HEK293 (cell line): ENCODE measurements around the gene CCDC50.

Experiments
- CTCF ChIA-PET: fragments of 350-600 bp; formaldehyde crosslinking; extraction: SDS; loops from one replicate; lab custom pipeline; 2021; ENCODE audit warnings: antibody characterized with exemption; lab: Yijun Ruan, JAX
- POLR2A ChIA-PET: fragments of 300-600 bp; formaldehyde crosslinking; extraction: SDS; loops from one replicate; lab custom pipeline; 2020; ENCODE audit warnings: antibody characterized with exemption, inconsistent platforms; lab: Yijun Ruan, JAX
- H3K27ac ChIP-seq: fragments of 200-500 bp; sonication (Bioruptor generic); 2 replicates; pipeline ENCODE4 v1.5.1; 2014; ENCODE audit warnings: low read depth, low read length, control low read depth, inconsistent platforms; ENCODE audit errors: extremely low read depth
- H3K36me3 ChIP-seq, 2 experiments: fragments of 200-500 bp in 1 of 2; sonication (Bioruptor generic) in 1 of 2; 1 replicate in 1 of 2; 2 replicates in 1 of 2; pipeline ENCODE4 v1.5.1; 2014 to 2017; ENCODE audit warnings: inconsistent platforms in 2 of 2, low read length in 2 of 2; ENCODE audit not compliant: control insufficient read depth in 2 of 2, insufficient read depth in 1 of 2
- H3K4me1 ChIP-seq: fragments of 200-500 bp; sonication (Bioruptor generic); 2 replicates; pipeline ENCODE4 v1.5.1; 2014; ENCODE audit warnings: mild to moderate bottlenecking, low read length, inconsistent platforms; ENCODE audit not compliant: control insufficient read depth, insufficient read depth
- H3K4me3 ChIP-seq: 2 replicates; pipeline ENCODE4 v1.5.1; 2011; ENCODE audit warnings: low read depth, mild to moderate bottlenecking, control low read depth, low read length, moderate library complexity
- H3K9me3 ChIP-seq: fragments of 200-500 bp; sonication (Bioruptor generic); 2 replicates; pipeline ENCODE4 v1.5.1; 2014; ENCODE audit warnings: low read depth, low read length, inconsistent platforms; ENCODE audit not compliant: control insufficient read depth, insufficient read depth
- FEZF1 ChIP-seq: fragments of 450-650 bp; formaldehyde crosslinking; IDR thresholded peaks from 2 replicates; pipeline ENCODE4 v1.5.1; 2016; ENCODE audit warnings: missing biosample characterization, missing genetic modification characterization
- GFI1B ChIP-seq: fragments of 450-650 bp; formaldehyde crosslinking; IDR thresholded peaks from 2 replicates; pipeline ENCODE4 v1.5.1; 2016; ENCODE audit warnings: missing biosample characterization, missing genetic modification characterization
- KLF1 ChIP-seq: fragments of 450-650 bp; formaldehyde crosslinking; IDR thresholded peaks from 2 replicates; pipeline ENCODE4 v1.5.1; 2016; ENCODE audit warnings: missing biosample characterization, missing genetic modification characterization
- PRDM1 ChIP-seq: fragments of 450-650 bp; formaldehyde crosslinking; IDR thresholded peaks from 2 replicates; pipeline ENCODE4; 2016; ENCODE audit warnings: missing biosample characterization, missing genetic modification characterization
- RBAK ChIP-seq: fragments of 450-650 bp; formaldehyde crosslinking; IDR thresholded peaks from 2 replicates; pipeline ENCODE4 v1.5.1; 2016; ENCODE audit warnings: missing biosample characterization, missing genetic modification characterization
- ZBTB17 ChIP-seq: fragments of 450-650 bp; formaldehyde crosslinking; IDR thresholded peaks from 2 replicates; pipeline ENCODE4 v1.5.1; 2016; ENCODE audit warnings: missing biosample characterization, missing genetic modification characterization
- ZFP37 ChIP-seq: fragments of 450-650 bp; formaldehyde crosslinking; IDR thresholded peaks from 2 replicates; pipeline ENCODE4 v1.5.1; 2016; ENCODE audit warnings: missing biosample characterization, missing genetic modification characterization
- ZNF133 ChIP-seq: fragments of 450-650 bp; formaldehyde crosslinking; IDR thresholded peaks from 2 replicates; pipeline ENCODE4 v1.5.1; 2016; ENCODE audit warnings: missing biosample characterization, missing genetic modification characterization
- ZNF184 ChIP-seq: fragments of 450-650 bp; IDR thresholded peaks from 2 replicates; pipeline ENCODE4 v1.5.1; 2018; ENCODE audit warnings: missing biosample characterization, mild to moderate bottlenecking, missing genetic modification characterization
- ZNF266 ChIP-seq: fragments of 450-650 bp; formaldehyde crosslinking; IDR thresholded peaks from 2 replicates; pipeline ENCODE4 v1.5.1; 2016; ENCODE audit warnings: missing biosample characterization, missing genetic modification characterization, low read depth
- ZNF354C ChIP-seq: fragments of 450-650 bp; formaldehyde crosslinking; IDR thresholded peaks from 2 replicates; pipeline ENCODE4 v1.5.1; 2016; ENCODE audit warnings: missing biosample characterization, missing genetic modification characterization, low read depth, borderline replicate concordance
- ZNF423 ChIP-seq: fragments of 450-650 bp; formaldehyde crosslinking; IDR thresholded peaks from 2 replicates; pipeline ENCODE4 v1.5.1; 2016; ENCODE audit warnings: missing biosample characterization, missing genetic modification characterization
- ZNF501 ChIP-seq: fragments of 450-650 bp; formaldehyde crosslinking; IDR thresholded peaks from 2 replicates; pipeline ENCODE4 v1.5.1; 2016; ENCODE audit warnings: missing biosample characterization, missing genetic modification characterization
- ZNF548 ChIP-seq: fragments of 450-650 bp; formaldehyde crosslinking; IDR thresholded peaks from 2 replicates; pipeline ENCODE4 v1.5.1; 2016; ENCODE audit warnings: missing biosample characterization, missing genetic modification characterization
- ZNF558 ChIP-seq: fragments of 450-650 bp; formaldehyde crosslinking; IDR thresholded peaks from 2 replicates; pipeline ENCODE4 v1.5.1; 2016; ENCODE audit warnings: missing biosample characterization, missing genetic modification characterization
- ZNF600 ChIP-seq: fragments of 450-650 bp; formaldehyde crosslinking; IDR thresholded peaks from 2 replicates; pipeline ENCODE4 v1.5.1; 2016; ENCODE audit warnings: missing biosample characterization, missing genetic modification characterization
- ZNF623 ChIP-seq: fragments of 450-650 bp; formaldehyde crosslinking; IDR thresholded peaks from 2 replicates; pipeline ENCODE4 v1.5.1; 2016; ENCODE audit warnings: missing biosample characterization, missing genetic modification characterization
- ZNF629 ChIP-seq: fragments of 450-650 bp; formaldehyde crosslinking; IDR thresholded peaks from 2 replicates; pipeline ENCODE4 v1.5.1; 2017; ENCODE audit warnings: missing biosample characterization, missing genetic modification characterization
- ZNF654 ChIP-seq: fragments of 450-650 bp; formaldehyde crosslinking; IDR thresholded peaks from 2 replicates; pipeline ENCODE4 v1.5.1; 2016; ENCODE audit warnings: low read depth, missing biosample characterization, missing genetic modification characterization
- ZNF707 ChIP-seq: fragments of 450-650 bp; formaldehyde crosslinking; IDR thresholded peaks from 2 replicates; pipeline ENCODE4 v1.5.1; 2016; ENCODE audit warnings: missing biosample characterization, missing genetic modification characterization
- ZNF747 ChIP-seq: fragments of 450-650 bp; formaldehyde crosslinking; IDR thresholded peaks from 2 replicates; pipeline ENCODE4 v1.5.1; 2016; ENCODE audit warnings: missing biosample characterization, missing genetic modification characterization
- ZNF776 ChIP-seq: fragments of 450-650 bp; formaldehyde crosslinking; IDR thresholded peaks from 2 replicates; pipeline ENCODE4 v1.5.0; 2017; ENCODE audit warnings: missing biosample characterization, missing genetic modification characterization, borderline replicate concordance
- ZSCAN30 ChIP-seq: fragments of 450-650 bp; IDR thresholded peaks from 2 replicates; pipeline ENCODE4 v1.5.1; 2018; ENCODE audit warnings: missing biosample characterization, mild to moderate bottlenecking, missing genetic modification characterization, moderate library complexity
- TF ChIP-seq, protein P1 (sequence below): fragments of 450-650 bp; formaldehyde crosslinking; IDR thresholded peaks from 2 replicates; pipeline ENCODE4 v1.5.1; 2016; ENCODE audit warnings: missing biosample characterization, missing genetic modification characterization
- TF ChIP-seq, protein P2 (sequence below): fragments of 450-650 bp; formaldehyde crosslinking; conservative IDR thresholded peaks from 2 replicates; pipeline ENCODE4 v1.5.1; 2016; ENCODE audit warnings: low read depth, missing biosample characterization, missing genetic modification characterization
- TF ChIP-seq, protein P3 (sequence below): fragments of 450-650 bp; formaldehyde crosslinking; IDR thresholded peaks from 2 replicates; pipeline ENCODE4; 2016; ENCODE audit warnings: missing biosample characterization, missing genetic modification characterization

CCDC50 gene

DNA sequence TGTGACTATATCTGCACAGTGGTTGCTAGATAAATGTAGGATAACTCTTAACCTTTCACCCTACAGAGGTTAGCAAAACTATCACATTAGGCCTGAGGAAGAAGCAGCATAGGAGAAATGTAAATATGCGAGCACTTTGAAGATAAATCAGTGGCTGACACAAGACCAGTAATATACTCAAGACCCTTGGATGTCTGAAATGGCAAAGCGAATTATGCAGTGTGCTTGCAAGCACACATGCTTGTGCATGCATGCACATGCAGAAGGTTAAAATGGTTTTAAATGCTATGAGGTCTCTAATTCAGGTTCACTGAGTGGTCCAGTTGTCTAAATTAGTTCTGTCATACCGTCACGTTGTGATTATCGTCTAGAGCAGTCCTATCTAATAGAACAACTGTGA is 14.7 kb downstream of the CCDC50 start:
- Histone ChIP-seq H3K9me3 (no peaks in the 10 kb centered on the region), H3K27ac (no peak overlapping the region)
- CTCF ChIA-PET = interaction anchor here (0.6 kb wide), 1 partner anchor 70 kb away, joined by 3 read pairs; no protein-coding TSS in a partner anchor
- TF ChIP-seq ZSCAN30 (tag by site-specific recombination) (no peak), ZNF423 (no peak), KLF1 (no peak), ZNF776 (no peak), ZNF747 (tag by site-specific recombination) (no peak)
- TF ChIP-seq, protein P1, sequence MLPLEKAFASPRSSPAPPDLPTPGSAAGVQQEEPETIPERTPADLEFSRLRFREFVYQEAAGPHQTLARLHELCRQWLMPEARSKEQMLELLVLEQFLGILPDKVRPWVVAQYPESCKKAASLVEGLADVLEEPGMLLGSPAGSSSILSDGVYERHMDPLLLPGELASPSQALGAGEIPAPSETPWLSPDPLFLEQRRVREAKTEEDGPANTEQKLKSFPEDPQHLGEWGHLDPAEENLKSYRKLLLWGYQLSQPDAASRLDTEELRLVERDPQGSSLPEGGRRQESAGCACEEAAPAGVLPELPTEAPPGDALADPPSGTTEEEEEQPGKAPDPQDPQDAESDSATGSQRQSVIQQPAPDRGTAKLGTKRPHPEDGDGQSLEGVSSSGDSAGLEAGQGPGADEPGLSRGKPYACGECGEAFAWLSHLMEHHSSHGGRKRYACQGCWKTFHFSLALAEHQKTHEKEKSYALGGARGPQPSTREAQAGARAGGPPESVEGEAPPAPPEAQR = no peak
- TF ChIP-seq, all 188 proteins: peak for 0
- Histone ChIP-seq H3K4me3 (no peak overlapping the region), H3K36me3 (no peaks in the 10 kb centered on the region), H3K4me1 (peaks cover 24% of the 10 kb centered on the region)
- POLR2A ChIA-PET = no interaction called here

DNA sequence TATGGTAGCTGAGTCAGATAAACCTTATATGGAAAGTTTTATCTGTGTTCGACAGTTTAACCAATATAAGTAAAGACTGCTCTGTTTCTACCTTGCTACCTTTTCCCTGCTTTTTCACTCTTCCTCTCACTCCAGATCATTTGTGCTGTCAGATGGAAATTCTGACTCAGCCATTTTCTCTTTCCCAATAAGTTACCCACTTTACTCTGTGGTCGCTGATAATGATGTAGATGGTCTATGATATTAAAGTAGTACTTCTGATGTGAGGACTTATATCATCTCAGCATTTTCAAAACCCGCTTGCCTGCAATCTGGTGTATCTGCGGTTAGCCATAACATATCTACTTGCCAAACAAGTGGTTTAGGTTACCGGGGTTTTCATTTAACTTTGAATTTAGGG is 16.1 kb downstream of the CCDC50 start:
- ChIA-PET CTCF (no interaction called here), POLR2A (no interaction called here)
- H3K27ac ChIP-seq = no peak overlapping the region

DNA sequence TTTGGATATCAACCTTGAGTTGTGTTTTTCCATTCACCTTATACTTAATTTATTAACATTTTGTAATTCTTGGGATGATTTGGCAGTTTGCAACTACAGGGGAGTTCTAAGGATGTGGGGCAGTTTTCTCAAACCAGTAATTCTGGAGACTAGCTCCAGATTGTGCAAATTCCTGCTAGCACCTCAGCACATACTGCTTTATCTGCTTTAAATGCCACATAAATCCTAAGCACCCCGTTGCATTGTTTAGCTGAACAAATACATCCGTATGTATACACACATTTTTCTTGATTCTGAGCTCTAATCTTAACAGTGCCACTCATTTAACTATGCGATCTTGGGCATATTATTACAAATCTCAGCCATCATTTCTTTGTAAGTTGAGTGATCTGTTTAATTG is 18.0 kb downstream of the CCDC50 start:
- POLR2A ChIA-PET = interaction anchor here (0.9 kb wide), 1 partner anchor 18 kb away, joined by 4 read pairs; the partner anchor contains the start of genes CCDC50 and UTS2B
- no peak overlapping the region for H3K4me3 ChIP-seq
- no peaks in the 10 kb centered on the region for H3K9me3 ChIP-seq
- CTCF ChIA-PET = interaction anchor here (0.6 kb wide), 1 partner anchor 1228 kb away, joined by 3 read pairs; no protein-coding TSS in a partner anchor
- TF ChIP-seq, protein P2, sequence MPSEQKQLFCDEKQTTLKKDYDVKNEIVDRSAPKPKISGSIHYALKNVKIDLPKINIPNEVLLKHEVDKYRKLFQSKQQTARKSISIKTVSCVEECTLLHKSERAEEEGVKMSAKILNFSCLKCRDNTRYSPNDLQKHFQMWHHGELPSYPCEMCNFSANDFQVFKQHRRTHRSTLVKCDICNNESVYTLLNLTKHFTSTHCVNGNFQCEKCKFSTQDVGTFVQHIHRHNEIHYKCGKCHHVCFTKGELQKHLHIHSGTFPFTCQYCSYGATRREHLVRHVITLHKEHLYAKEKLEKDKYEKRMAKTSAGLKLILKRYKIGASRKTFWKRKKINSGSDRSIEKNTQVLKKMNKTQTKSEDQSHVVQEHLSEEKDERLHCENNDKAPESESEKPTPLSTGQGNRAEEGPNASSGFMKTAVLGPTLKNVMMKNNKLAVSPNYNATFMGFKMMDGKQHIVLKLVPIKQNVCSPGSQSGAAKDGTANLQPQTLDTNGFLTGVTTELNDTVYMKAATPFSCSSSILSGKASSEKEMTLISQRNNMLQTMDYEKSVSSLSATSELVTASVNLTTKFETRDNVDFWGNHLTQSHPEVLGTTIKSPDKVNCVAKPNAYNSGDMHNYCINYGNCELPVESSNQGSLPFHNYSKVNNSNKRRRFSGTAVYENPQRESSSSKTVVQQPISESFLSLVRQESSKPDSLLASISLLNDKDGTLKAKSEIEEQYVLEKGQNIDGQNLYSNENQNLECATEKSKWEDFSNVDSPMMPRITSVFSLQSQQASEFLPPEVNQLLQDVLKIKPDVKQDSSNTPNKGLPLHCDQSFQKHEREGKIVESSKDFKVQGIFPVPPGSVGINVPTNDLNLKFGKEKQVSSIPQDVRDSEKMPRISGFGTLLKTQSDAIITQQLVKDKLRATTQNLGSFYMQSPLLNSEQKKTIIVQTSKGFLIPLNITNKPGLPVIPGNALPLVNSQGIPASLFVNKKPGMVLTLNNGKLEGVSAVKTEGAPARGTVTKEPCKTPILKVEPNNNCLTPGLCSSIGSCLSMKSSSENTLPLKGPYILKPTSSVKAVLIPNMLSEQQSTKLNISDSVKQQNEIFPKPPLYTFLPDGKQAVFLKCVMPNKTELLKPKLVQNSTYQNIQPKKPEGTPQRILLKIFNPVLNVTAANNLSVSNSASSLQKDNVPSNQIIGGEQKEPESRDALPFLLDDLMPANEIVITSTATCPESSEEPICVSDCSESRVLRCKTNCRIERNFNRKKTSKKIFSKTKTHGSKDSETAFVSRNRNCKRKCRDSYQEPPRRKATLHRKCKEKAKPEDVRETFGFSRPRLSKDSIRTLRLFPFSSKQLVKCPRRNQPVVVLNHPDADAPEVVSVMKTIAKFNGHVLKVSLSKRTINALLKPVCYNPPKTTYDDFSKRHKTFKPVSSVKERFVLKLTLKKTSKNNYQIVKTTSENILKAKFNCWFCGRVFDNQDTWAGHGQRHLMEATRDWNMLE (tag by site-specific recombination) = no peak
- TF ChIP-seq ZFP37 (no peak), ZNF629 (tag by site-specific recombination) (no peak), ZNF548 (tag by site-specific recombination) (no peak), ZNF423 (no peak), RBAK (no peak), ZNF623 (tag by site-specific recombination) (no peak), GFI1B (tag by site-specific recombination) (no peak), ZNF354C (tag by site-specific recombination) (no peak), ZNF654 (tag by site-specific recombination) (no peak), ZNF184 (no peak), ZNF501 (tag by site-specific recombination) (no peak), ZNF133 (no peak), ZNF707 (tag by site-specific recombination) (no peak), ZNF266 (tag by site-specific recombination) (no peak)
- TF ChIP-seq, protein P3, sequence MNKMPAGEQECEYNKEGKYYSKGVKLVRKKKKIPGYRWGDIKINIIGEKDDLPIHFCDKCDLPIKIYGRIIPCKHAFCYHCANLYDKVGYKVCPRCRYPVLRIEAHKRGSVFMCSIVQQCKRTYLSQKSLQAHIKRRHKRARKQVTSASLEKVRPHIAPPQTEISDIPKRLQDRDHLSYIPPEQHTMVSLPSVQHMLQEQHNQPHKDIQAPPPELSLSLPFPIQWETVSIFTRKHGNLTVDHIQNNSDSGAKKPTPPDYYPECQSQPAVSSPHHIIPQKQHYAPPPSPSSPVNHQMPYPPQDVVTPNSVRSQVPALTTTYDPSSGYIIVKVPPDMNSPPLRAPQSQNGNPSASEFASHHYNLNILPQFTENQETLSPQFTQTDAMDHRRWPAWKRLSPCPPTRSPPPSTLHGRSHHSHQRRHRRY (tag by site-specific recombination) = no peak
- H3K27ac ChIP-seq = no peak overlapping the region
- H3K36me3 ChIP-seq = no peaks in the 10 kb centered on the region
- H3K4me1 ChIP-seq = peaks cover 22% of the 10 kb centered on the region

More for the DNA sequence above, 16.1 kb downstream of the CCDC50 start:
- Histone ChIP-seq H3K9me3 (no peaks in the 10 kb centered on the region), H3K4me3 (no peak overlapping the region), H3K36me3 (no peaks in the 10 kb centered on the region), H3K4me1 (peaks cover 13% of the 10 kb centered on the region)
- TF ChIP-seq ZNF600 (tag by site-specific recombination) (peak; percentile 62), PRDM1 (tag by site-specific recombination) (peak; percentile 80), ZBTB17 (tag by site-specific recombination) (peak; percentile 80), ZNF558 (no peak), FEZF1 (tag by site-specific recombination) (peak; percentile 19; the same call in 1 of the 2 replicates)
- TF ChIP-seq, all 188 proteins: peak for 4
